ENCODE data around the gene PRPS1. TPM values are rescaled to one million over a fixed set of nuclear protein-coding genes. Genes with fewer than 3 reads are reported as not detected.

The PRPS1 gene
- total and polyA plus RNA-seq, 4 donors: 13.3 to 32.2 (median 26.1) TPM

DNA sequence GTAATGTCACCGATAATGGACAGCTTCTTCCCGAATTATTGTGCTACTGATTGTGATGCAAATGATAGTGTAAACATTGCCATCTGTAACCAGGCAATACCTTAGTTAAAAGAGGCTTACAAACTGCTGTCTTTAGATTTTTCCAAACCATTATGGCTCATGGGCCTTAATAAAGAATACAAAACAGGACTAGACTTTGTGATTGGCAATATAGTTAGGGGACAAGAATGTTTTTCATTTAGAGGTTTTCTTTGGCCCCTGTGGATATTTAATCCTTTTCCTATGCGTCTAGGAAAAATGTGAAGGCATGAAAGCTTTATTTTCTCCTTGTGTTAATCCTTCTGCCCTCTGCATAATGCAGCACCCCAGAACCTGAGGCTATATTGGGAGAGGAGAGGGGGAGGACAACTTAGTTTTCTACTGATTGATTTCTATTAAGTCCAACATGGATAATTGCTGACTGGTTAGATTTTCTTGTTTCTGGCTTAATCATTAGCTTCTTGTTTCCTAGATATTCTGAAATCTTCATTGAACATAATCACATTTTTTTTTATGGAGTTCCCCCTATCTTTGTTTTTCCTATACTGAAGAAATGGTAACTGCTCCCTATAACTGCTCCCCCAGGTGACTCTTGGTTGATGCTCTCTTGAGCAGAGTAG is 1.9 kb downstream of the PRPS1 start:
- no peak overlapping the region for H3K27ac ChIP-seq (ENCODE audit: low read depth in 1 of 2, low read length in 2 of 2)
- TF ChIP-seq FOXA2 (IDR thresholded peaks at IDR 0.05) (no peak), NR2F2 (IDR thresholded peaks at IDR 0.05) (no peak), HNF4A (conservative IDR thresholded peaks at IDR 0.05) (no peak), RXRA (IDR thresholded peaks at IDR 0.05) (no peak), YY1 (IDR thresholded peaks at IDR 0.05) (no peak), GABPA (IDR thresholded peaks at IDR 0.05 in 1 of 2, conservative IDR thresholded peaks at IDR 0.05 in 1 of 2) (no peak), ATF3 (IDR thresholded peaks at IDR 0.05) (no peak), HNF4G (IDR thresholded peaks at IDR 0.05) (no peak), TAF1 (conservative IDR thresholded peaks at IDR 0.05) (no peak), RAD21 (IDR thresholded peaks at IDR 0.05) (no peak), JUND (IDR thresholded peaks at IDR 0.05) (no peak), SP1 (IDR thresholded peaks at IDR 0.05) (no peak), FOXA1 (IDR thresholded peaks at IDR 0.05) (no peak)
- TF ChIP-seq, protein P1, sequence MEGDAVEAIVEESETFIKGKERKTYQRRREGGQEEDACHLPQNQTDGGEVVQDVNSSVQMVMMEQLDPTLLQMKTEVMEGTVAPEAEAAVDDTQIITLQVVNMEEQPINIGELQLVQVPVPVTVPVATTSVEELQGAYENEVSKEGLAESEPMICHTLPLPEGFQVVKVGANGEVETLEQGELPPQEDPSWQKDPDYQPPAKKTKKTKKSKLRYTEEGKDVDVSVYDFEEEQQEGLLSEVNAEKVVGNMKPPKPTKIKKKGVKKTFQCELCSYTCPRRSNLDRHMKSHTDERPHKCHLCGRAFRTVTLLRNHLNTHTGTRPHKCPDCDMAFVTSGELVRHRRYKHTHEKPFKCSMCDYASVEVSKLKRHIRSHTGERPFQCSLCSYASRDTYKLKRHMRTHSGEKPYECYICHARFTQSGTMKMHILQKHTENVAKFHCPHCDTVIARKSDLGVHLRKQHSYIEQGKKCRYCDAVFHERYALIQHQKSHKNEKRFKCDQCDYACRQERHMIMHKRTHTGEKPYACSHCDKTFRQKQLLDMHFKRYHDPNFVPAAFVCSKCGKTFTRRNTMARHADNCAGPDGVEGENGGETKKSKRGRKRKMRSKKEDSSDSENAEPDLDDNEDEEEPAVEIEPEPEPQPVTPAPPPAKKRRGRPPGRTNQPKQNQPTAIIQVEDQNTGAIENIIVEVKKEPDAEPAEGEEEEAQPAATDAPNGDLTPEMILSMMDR (IDR thresholded peaks at IDR 0.05; ENCODE audit: low read depth, low read length, missing input control): no peak
- TF ChIP-seq, protein P2, sequence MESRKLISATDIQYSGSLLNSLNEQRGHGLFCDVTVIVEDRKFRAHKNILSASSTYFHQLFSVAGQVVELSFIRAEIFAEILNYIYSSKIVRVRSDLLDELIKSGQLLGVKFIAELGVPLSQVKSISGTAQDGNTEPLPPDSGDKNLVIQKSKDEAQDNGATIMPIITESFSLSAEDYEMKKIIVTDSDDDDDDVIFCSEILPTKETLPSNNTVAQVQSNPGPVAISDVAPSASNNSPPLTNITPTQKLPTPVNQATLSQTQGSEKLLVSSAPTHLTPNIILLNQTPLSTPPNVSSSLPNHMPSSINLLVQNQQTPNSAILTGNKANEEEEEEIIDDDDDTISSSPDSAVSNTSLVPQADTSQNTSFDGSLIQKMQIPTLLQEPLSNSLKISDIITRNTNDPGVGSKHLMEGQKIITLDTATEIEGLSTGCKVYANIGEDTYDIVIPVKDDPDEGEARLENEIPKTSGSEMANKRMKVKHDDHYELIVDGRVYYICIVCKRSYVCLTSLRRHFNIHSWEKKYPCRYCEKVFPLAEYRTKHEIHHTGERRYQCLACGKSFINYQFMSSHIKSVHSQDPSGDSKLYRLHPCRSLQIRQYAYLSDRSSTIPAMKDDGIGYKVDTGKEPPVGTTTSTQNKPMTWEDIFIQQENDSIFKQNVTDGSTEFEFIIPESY (IDR thresholded peaks at IDR 0.05): no peak
- TF ChIP-seq, protein P3, sequence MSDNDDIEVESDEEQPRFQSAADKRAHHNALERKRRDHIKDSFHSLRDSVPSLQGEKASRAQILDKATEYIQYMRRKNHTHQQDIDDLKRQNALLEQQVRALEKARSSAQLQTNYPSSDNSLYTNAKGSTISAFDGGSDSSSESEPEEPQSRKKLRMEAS (IDR thresholded peaks at IDR 0.05): no peak
- TF ChIP-seq, protein P4, sequence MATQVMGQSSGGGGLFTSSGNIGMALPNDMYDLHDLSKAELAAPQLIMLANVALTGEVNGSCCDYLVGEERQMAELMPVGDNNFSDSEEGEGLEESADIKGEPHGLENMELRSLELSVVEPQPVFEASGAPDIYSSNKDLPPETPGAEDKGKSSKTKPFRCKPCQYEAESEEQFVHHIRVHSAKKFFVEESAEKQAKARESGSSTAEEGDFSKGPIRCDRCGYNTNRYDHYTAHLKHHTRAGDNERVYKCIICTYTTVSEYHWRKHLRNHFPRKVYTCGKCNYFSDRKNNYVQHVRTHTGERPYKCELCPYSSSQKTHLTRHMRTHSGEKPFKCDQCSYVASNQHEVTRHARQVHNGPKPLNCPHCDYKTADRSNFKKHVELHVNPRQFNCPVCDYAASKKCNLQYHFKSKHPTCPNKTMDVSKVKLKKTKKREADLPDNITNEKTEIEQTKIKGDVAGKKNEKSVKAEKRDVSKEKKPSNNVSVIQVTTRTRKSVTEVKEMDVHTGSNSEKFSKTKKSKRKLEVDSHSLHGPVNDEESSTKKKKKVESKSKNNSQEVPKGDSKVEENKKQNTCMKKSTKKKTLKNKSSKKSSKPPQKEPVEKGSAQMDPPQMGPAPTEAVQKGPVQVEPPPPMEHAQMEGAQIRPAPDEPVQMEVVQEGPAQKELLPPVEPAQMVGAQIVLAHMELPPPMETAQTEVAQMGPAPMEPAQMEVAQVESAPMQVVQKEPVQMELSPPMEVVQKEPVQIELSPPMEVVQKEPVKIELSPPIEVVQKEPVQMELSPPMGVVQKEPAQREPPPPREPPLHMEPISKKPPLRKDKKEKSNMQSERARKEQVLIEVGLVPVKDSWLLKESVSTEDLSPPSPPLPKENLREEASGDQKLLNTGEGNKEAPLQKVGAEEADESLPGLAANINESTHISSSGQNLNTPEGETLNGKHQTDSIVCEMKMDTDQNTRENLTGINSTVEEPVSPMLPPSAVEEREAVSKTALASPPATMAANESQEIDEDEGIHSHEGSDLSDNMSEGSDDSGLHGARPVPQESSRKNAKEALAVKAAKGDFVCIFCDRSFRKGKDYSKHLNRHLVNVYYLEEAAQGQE (IDR thresholded peaks at IDR 0.05): no peak
- H3K9ac ChIP-seq (ENCODE audit: low read depth in 1 of 2, low read length in 2 of 2): no peak overlapping the region
- H3K36me3 ChIP-seq (ENCODE audit: control insufficient read depth in 4 of 4, insufficient read depth in 3 of 4, low read depth in 1 of 4, low read length in 3 of 4): no peaks in the 10 kb centered on the region
- H3K4me3 ChIP-seq (ENCODE audit: low read depth in 1 of 3, low read length in 3 of 3): peak overlapping the region; percentile 25 to 90 (median 64)
- H3K9me3 ChIP-seq (ENCODE audit: control insufficient read depth in 4 of 4, low read length in 3 of 4): no peaks in the 10 kb centered on the region
- no peak for DNase-seq (ENCODE audit: low spot score)
- peaks cover 2 to 9% (median 4%) of the 10 kb centered on the region in 4 donors for H3K4me1 ChIP-seq (ENCODE audit: control insufficient read depth in 4 of 4, insufficient read depth in 4 of 4, low read length in 3 of 4)
- WGBS: 13% methylated on average over 3 of the region's 3 CpGs
- H3K27me3 ChIP-seq (ENCODE audit: control insufficient read depth in 4 of 4, insufficient read depth in 4 of 4, low read length in 3 of 4): no peaks in the 10 kb centered on the region

Data from liver (tissue), 9 donors.